ENCODE measurements around the gene IKZF3. TPM values are rescaled to one million over a fixed set of nuclear protein-coding genes. Genes with fewer than 3 reads are reported as not detected.
A peak's percentile ranks its signal among the peaks of the same experiment; 100 is the strongest.

IKZF3 gene
- polyA plus RNA-seq, 1 of the 3 experiments (the other 2 are of a cell fraction), result not detected

DNA sequence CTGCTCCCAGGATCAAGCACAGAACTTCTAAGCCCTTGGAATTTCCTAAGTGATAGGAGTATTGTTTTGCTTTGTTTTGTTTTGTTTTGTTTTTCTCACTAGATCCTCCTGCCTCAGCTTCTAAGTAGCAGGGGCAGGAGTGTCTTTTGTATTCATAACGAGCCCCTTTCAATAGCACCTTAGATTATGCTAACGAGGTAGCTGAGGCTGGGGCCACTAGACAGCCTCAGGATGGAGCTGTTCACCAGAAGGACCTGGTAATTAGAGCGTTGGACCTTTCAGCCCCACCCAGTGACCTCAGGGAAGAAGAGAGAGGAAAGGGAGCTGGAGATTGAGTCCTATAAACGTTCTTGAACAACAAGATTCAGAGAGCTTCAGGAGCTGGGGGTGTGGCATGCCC, 43.6 kb downstream of the IKZF3 start:
- H3K9me2 ChIP-seq, result no peaks in the 10 kb centered on the region
- no peak overlapping the region for H2AFZ ChIP-seq (ENCODE audit: low read depth)
- no peaks in the 10 kb centered on the region for H3K36me3 ChIP-seq (replicated peaks in 1 of 2; ENCODE audit: control insufficient read depth in 1 of 2, insufficient read depth in 2 of 2, low read length in 1 of 2)
- no peak overlapping the region for H3K4me2 ChIP-seq
- H3K79me2 ChIP-seq (ENCODE audit: insufficient read depth), result no peaks in the 10 kb centered on the region
- ChIA-PET POLR2A (no interaction called here), CTCF (interaction anchor here (0.7 kb wide), 1 partner anchor 8 kb away, joined by 3 read pairs; no protein-coding TSS in a partner anchor)
- no peak overlapping the region for H3K4me3 ChIP-seq (ENCODE audit: low read depth in 2 of 2, low read length in 1 of 2)
- H4K20me1 ChIP-seq (ENCODE audit: insufficient read depth), result no peaks in the 10 kb centered on the region
- TF ChIP-seq GATA2 (CRISPR knock-in tag; IDR thresholded peaks at IDR 0.05), result no peak
- no peaks in the 10 kb centered on the region for H3K9me3 ChIP-seq
- no peak overlapping the region for H3K27ac ChIP-seq (ENCODE audit: low read depth in 2 of 2, low read length in 1 of 2)
- no peak overlapping the region for H3K9ac ChIP-seq
- DNase-seq, result no peak
- H3K4me1 ChIP-seq (ENCODE audit: control insufficient read depth in 1 of 2, insufficient read depth in 2 of 2, low read depth in 1 of 2, low read length in 1 of 2), result no peaks in the 10 kb centered on the region
- H3K27me3 ChIP-seq (ENCODE audit: insufficient read depth), result peaks cover 7% of the 10 kb centered on the region; the same call in 1 of the 2 replicates
- WGBS (ENCODE audit: low lambda C conversion rate), result 0% methylated on average over 4 of the region's 4 CpGs
- no peaks in the 10 kb centered on the region for H3F3A ChIP-seq (replicated peaks; ENCODE audit: insufficient read depth)

DNA sequence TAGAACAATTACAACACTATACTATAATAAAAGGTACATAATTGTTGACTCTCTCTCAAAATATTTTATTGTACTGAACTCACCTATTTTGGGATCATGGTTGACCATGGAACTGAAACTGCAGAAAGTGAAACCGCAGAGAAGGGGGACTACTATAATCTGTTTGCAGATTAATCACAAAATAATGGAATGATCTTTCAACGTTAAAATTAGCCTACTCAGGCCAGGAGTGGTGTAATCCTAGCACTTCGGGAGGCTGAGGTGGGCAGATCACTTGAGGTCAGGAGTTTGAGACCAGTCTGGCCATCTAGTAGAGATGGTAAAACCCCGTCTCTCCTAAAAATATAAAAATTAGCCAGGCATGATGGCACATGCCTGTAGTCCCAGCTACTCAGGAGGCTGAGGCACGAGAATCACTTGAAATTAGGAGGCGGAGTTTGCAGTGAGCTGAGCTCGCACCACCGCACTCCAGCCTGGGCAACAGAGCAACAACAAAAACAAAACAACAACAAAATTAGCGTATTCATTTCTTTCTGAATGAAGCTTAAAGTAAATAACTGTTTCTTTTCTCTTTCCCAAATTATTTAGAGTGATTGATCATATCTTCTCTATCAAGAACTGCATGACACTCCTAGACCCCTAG, 45.6 kb downstream of the IKZF3 start:
- 23% methylated on average over 9 of the region's 9 CpGs for WGBS (ENCODE audit: low lambda C conversion rate)
- TF ChIP-seq EP300 (IDR thresholded peaks at IDR 0.05; ENCODE audit: borderline replicate concordance in 1 of 2, low read depth in 1 of 2, low read length in 1 of 2) (no peak), GABPA (IDR thresholded peaks at IDR 0.05; ENCODE audit: low read depth) (no peak), FOXJ3 (CRISPR knock-in tag; IDR thresholded peaks at IDR 0.05) (no peak), NFIC (IDR thresholded peaks at IDR 0.05; ENCODE audit: borderline replicate concordance) (no peak), MEF2A (IDR thresholded peaks at IDR 0.05; ENCODE audit: borderline replicate concordance, low read depth) (no peak), MXI1 (IDR thresholded peaks at IDR 0.05; ENCODE audit: low read depth, low read length) (no peak), ELF1 (IDR thresholded peaks at IDR 0.05) (no peak), NRF1 (IDR thresholded peaks at IDR 0.05; ENCODE audit: low read depth, low read length) (no peak), GATA2 (CRISPR knock-in tag; IDR thresholded peaks at IDR 0.05) (no peak), RAD21 (IDR thresholded peaks at IDR 0.05; ENCODE audit: low read length) (no peak), TEAD4 (IDR thresholded peaks at IDR 0.05; ENCODE audit: borderline replicate concordance, insufficient read depth) (no peak), SMC3 (IDR thresholded peaks at IDR 0.05; ENCODE audit: low read depth, low read length) (no peak)
- TF ChIP-seq, protein P1, sequence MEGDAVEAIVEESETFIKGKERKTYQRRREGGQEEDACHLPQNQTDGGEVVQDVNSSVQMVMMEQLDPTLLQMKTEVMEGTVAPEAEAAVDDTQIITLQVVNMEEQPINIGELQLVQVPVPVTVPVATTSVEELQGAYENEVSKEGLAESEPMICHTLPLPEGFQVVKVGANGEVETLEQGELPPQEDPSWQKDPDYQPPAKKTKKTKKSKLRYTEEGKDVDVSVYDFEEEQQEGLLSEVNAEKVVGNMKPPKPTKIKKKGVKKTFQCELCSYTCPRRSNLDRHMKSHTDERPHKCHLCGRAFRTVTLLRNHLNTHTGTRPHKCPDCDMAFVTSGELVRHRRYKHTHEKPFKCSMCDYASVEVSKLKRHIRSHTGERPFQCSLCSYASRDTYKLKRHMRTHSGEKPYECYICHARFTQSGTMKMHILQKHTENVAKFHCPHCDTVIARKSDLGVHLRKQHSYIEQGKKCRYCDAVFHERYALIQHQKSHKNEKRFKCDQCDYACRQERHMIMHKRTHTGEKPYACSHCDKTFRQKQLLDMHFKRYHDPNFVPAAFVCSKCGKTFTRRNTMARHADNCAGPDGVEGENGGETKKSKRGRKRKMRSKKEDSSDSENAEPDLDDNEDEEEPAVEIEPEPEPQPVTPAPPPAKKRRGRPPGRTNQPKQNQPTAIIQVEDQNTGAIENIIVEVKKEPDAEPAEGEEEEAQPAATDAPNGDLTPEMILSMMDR (IDR thresholded peaks at IDR 0.05), result no peak
- TF ChIP-seq, protein P2, sequence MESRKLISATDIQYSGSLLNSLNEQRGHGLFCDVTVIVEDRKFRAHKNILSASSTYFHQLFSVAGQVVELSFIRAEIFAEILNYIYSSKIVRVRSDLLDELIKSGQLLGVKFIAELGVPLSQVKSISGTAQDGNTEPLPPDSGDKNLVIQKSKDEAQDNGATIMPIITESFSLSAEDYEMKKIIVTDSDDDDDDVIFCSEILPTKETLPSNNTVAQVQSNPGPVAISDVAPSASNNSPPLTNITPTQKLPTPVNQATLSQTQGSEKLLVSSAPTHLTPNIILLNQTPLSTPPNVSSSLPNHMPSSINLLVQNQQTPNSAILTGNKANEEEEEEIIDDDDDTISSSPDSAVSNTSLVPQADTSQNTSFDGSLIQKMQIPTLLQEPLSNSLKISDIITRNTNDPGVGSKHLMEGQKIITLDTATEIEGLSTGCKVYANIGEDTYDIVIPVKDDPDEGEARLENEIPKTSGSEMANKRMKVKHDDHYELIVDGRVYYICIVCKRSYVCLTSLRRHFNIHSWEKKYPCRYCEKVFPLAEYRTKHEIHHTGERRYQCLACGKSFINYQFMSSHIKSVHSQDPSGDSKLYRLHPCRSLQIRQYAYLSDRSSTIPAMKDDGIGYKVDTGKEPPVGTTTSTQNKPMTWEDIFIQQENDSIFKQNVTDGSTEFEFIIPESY (IDR thresholded peaks at IDR 0.05; ENCODE audit: borderline replicate concordance, low read depth), result no peak

More for the DNA sequence above, 45.6 kb downstream of the IKZF3 start:
- Histone ChIP-seq H3K9me3 (no peaks in the 10 kb centered on the region), H3K9ac (no peak overlapping the region), H3K4me3 (ENCODE audit: low read depth in 2 of 2, low read length in 1 of 2) (no peak overlapping the region), H3K4me2 (no peak overlapping the region), H3K4me1 (ENCODE audit: control insufficient read depth in 1 of 2, insufficient read depth in 2 of 2, low read depth in 1 of 2, low read length in 1 of 2) (no peaks in the 10 kb centered on the region), H3K27ac (ENCODE audit: low read depth in 2 of 2, low read length in 1 of 2) (no peak overlapping the region), H3F3A (replicated peaks; ENCODE audit: insufficient read depth) (no peaks in the 10 kb centered on the region), H4K20me1 (ENCODE audit: insufficient read depth) (no peaks in the 10 kb centered on the region), H3K27me3 (ENCODE audit: insufficient read depth) (peaks cover 24% of the 10 kb centered on the region; the same call in 1 of the 2 replicates), H3K36me3 (replicated peaks in 1 of 2; ENCODE audit: control insufficient read depth in 1 of 2, insufficient read depth in 2 of 2, low read length in 1 of 2) (no peaks in the 10 kb centered on the region), H2AFZ (ENCODE audit: low read depth) (0 out of 2 replicates have a peak overlapping the region, but pooled peaks have one; percentile 63), H3K9me2 (no peaks in the 10 kb centered on the region), H3K79me2 (ENCODE audit: insufficient read depth) (no peaks in the 10 kb centered on the region)
- ChIA-PET CTCF (no interaction called here), POLR2A (no interaction called here)
- DNase-seq, result no peak

Measured in SK-N-SH (cell line).